ENCODE results near the gene MOAP1.

GRCh38 chr14:93171376-93171775, 13.3 kb downstream of the MOAP1 start:
- no peak for TF ChIP-seq CTCF (IDR thresholded peaks at IDR 0.05; ENCODE audit: low read depth, low read length)
- no peak for TF ChIP-seq EZH2phosphoT487 (IDR thresholded peaks at IDR 0.05; ENCODE audit: low read depth)

Data from OCI-LY3 (cell line).